ENCODE results near the gene ARHGAP15.

DNA sequence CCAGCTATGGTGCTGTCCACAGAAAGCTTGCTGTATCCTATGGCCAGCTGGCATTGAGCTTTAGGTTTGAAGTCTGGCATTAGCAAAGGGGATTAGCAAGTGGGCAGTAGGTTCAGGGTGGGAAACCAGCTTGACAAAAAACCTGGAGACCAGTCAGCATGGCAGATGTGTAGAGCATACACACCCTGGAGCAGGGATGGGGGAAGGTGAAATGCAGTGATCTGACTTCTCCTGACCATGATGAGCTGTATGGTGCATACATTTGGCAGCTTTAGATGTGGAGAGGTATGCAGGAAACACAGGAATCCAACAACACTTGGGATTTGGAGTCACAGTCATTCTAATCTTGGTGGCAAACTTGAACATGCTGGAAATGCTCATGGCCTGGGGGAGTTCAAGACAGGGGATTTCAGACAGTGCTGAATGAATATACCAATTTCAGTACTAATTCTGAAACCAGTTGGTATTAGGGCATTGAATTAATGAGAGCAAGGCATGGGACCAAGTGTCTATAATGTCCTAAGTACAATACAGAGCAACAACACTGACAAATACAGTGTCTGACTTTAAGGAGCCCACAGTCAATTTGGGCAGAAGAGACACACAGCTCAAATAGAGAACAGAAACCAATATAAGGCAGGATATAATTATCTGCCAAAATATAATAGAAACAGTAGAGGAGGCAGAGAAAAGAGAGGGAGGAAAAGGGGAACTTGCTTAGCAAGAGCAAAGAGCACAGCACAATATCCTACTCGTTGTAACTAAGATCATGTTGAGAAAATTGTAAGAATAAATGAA lies 11.8 kb downstream of the ARHGAP15 start:
- TF ChIP-seq, protein P1, sequence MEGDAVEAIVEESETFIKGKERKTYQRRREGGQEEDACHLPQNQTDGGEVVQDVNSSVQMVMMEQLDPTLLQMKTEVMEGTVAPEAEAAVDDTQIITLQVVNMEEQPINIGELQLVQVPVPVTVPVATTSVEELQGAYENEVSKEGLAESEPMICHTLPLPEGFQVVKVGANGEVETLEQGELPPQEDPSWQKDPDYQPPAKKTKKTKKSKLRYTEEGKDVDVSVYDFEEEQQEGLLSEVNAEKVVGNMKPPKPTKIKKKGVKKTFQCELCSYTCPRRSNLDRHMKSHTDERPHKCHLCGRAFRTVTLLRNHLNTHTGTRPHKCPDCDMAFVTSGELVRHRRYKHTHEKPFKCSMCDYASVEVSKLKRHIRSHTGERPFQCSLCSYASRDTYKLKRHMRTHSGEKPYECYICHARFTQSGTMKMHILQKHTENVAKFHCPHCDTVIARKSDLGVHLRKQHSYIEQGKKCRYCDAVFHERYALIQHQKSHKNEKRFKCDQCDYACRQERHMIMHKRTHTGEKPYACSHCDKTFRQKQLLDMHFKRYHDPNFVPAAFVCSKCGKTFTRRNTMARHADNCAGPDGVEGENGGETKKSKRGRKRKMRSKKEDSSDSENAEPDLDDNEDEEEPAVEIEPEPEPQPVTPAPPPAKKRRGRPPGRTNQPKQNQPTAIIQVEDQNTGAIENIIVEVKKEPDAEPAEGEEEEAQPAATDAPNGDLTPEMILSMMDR (IDR thresholded peaks at IDR 0.05), result no peak
- TF ChIP-seq POLR2A (IDR thresholded peaks at IDR 0.05), result no peak
